GM21737 (cell line): ENCODE measurements around the gene PDE3B.
"Not testable (repeated sequence)": the region's sequence is repeated elsewhere in the genome, so short reads cannot be mapped to it uniquely, and the experiment has no call there.

Experiments used
- ATAC-seq: cut with Tn5 transposase; IDR thresholded peaks from one replicate; pipeline ENCODE4 v1.9.1; 2021; ENCODE audit warnings: mild to moderate bottlenecking, moderate library complexity; ENCODE audit not compliant: unreplicated experiment

The PDE3B gene

DNA sequence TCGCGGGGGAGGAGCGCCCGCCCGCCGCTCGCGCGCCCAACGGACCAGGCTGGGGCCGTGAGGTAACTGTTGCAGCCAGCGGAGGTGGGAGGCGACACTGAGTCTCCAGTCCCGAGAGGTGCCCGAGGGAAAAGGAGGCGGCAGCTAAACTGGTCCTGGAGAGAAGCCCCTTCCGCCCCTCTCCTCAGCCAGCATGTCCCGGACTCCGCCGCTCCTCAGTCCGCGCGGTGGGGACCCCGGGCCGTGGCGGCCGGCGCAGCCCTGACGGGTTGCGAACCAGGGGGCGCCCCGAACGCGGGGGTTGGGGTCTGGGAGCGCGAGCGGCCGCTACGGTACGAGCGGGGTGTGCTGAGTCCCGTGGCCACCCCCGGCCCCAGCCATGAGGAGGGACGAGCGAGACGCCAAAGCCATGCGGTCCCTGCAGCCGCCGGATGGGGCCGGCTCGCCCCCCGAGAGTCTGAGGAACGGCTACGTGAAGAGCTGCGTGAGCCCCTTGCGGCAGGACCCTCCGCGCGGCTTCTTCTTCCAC is at the start of gene PDE3B:
TSS of gene PDE3B (plus strand) at position 108 of the 529 bp plus-strand sequence. CDS start at position 380, 272 bp downstream.
- peak; percentile 78 for ATAC-seq

DNA sequence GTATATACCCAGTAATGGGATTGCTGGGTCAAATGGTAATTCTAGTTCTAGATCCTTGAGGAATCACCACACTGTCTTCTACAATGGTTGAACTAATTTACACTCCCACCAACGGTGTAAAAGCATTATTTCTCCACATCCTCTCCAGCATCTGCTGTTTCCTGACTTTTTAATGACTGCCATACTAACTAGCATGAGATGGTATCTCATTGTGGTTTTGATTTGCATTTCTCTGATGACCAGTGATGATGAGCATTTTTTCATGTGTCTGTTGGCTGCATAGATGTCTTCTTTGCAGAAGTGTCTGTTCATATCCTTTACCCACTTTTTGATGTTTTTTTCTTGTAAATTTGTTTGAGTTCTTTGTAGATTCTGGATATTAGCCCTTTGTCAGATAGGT is 48.3 kb upstream of the PDE3B start:
- ATAC-seq = not testable (repeated sequence)

DNA sequence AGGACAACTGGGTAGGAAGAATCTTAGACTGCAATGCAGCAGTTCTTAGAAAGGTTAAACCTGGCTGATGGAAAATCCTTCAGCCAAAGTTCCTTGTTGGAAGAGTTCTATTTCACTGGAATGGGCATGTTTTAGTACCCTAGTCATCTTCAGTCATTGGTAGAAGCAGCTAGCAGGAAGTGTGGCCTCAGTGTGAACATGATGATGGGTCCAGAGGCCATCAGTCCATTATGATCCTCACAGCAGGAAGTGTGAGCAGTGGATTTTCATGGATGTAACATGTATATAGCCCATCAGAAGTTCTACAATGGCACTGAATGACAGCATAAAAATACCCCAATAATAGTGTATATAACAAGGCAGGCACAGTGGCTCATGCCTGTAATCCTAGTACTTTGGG is 35.9 kb upstream of the PDE3B start:
- ATAC-seq = no peak

DNA sequence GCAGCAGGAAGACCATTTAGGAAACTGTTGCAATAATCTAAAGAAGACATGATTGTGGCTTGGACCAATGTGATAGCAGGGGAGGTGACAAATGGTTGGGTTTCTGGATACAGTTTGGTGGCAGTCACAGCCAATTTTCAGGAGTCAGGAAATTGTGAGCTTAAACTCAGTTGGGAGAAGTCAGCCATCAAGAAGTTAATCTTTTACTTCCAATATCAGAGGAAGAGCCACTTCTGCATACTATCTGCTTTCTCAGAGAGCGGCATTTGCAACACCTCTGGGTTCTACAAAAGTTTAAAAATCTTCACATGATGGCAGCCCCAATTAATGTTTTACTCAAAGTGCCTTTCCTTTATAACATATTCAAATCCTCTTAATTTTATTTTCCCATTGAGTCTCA is 33.7 kb upstream of the PDE3B start:
- ATAC-seq = no peak

DNA sequence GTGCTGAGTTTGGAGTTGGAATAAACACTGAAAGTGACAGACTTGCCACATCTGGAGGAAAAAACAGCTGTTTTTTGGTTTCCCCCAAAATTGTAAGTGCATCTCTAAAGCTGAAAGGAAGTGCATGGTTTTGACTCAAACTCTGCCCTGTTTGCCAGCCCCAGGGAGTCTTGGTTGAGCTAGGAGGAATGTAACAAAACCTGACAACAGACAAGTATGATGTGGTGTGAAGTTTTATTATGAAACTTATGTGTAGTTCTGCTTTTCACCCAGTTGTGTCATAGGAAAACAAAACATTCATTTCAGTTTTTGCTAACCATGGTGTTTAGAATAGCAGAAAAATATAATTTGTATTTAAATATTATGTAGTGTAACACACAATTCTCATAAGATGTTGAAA is 31.7 kb upstream of the PDE3B start:
- no peak for ATAC-seq

DNA sequence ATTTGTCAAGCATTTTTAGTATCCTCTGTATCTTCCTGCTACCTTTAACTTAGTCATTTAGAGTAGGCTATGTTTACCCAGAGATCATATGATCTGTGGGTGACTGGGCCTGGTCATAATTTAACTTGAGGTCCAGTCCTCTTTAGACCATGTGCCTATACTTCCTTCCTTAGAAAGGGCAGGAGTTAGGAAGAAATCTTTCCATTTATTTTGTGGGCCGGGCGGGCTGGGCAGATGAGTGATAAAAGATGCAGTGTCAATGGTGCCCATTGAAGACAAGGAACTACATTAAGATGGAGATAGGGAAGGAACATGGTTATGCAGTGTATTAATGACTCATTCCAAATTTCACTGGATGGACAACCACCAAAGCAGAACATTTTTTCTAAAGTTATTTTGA is 30.9 kb upstream of the PDE3B start:
- ATAC-seq = no peak

DNA sequence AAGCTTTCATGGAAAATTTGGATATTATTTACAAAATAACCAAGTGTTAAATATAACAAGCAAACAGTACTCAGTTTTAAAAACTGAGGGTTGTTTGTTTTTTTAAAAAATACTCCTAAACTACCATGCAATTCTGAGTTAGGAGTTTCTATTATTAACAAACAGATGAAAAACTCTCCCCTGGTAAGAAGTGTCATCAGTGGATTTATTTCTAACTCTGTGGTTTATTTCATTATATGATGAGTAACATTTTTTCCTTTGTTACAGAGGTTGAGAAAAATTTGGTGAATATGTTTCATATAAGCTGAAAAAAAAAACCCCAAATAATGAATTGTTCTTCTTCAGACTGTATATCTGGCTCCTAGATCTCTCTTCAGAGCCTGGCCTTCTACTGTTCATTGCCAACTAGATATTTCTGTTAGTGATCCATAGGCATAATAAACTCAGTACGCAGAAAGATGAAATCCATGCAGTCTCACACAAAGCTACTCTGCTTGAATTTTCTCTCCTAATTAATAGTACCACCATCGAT is 29.4 kb upstream of the PDE3B start:
- ATAC-seq = no peak

DNA sequence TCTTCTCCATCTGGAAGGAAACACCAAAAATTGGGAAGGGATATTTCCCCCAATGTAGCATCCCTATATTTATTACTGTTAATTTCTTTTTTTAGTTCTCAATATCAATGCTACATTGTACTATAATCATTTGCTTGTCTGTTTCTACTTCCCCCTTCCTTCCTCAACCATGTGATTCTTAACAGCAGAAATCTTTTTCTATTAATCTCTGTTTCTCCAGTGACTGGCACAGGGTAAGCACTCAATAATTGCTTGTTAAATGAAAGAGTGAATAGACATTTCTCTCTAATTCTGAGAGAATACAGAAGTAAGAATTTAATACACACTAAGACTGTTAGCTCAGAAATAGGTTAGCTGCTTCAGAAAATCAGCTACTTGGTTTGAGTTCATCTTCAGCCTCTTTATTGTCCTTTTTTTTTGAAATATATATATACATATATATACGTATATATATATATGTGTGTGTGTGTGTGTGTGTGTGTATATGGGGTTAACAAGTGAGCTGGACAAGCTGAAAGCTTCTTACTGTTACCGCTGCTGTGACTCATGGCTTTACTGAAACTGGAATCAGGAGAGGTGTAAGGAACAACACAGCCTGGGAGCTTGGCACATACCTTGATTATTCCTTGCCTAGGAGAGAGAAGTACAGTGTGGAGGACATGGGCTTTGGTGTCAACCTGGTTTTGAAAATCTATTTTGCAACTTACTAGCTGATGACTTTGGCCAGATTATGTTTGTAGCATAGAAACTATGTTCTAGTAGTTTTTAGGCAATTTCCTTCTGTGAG is 26.2 kb upstream of the PDE3B start:
- ATAC-seq = no peak

DNA sequence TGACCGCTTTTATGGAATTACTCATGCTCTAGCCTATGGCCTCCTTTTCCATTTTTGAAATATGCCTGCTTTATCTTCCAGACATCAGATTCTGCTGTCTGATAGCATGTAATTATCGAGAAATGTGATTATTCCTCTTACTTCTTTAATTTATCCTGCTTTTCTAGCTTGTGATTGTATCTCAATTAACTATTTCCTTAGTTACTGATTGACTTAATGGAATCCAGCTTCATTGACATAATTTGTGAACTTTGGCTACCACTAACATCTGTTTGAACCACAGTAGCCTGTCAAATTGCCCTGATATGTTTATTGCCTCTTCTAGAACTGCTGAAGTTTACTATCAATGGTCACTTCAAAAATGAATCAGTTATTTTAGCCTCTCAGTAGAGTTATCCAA is 25.5 kb upstream of the PDE3B start:
- ATAC-seq = no peak

DNA sequence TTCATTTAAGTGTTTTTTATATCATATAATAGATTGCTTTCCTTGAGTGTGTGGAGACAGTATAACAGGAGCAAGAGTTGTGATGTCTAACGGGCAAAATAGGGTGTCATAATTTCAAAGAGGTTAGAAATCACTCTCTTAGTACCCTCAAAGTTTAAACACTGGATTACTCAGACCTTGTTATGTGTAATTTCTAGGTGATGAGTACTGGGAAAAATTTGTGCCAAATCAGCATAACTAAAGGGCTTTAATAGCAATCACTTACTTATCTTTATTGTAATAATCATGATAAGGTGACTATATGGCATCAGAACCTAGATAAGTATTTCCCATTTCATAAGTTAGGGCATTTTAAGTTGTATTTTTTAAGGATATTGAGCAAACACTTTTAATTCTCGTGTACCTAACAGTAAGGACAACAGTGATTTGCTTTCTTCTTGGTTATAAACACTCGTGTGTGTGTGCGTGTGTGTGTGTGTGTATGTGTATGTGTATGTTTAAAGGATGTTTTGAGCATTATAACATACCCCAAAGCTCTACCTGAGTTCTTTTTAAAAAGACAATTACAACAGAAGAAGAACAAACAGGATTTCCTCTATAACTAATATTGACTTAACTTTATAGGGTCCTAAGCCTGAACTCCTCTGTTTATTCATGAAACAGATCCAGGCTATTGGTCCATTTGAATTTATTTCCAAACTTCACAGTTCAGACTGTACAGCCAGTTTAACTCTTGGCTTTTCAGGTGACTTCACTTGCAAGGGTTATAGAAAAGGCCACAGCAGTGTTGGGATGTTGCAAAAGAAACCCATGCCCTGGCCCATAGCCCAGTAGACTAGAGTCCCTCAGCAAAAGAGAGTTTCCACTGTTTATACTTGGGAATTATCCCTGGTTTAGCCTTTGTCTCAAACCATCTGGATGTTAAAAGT is 23.7 kb upstream of the PDE3B start:
- ATAC-seq = no peak

DNA sequence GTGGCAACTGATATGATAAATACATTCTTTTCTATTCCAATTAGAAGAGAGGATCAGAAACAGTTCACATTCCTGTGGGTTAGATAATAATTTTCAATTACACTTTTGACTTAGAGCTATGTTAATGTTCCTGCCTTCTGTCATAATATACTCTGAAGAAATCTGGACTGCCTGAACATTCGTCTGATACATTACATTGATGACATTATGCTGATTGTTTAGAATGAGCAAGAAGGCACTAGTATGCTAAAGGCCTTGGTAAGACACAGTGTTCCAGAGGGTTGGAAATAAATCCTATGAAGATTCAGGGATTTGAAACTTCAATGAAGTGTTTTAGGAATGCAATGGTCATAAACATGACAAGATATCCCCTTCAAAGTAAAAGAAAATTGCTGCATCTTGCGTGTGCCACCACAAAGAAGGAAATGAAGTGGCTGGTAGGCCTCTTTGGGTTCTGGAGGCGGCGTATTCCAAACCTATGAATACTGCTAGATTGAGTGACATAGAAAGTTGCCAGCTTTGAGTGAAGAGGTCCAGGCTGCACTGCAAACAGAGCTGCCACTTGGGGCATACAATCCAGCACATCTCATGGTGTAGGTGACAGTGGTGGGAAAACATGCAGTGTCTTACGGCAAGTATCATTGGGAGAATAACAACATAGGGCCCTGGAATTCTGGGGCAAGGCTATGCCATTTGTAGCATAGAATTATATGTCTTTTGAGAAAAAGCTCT is 21.2 kb upstream of the PDE3B start:
- no peak for ATAC-seq

DNA sequence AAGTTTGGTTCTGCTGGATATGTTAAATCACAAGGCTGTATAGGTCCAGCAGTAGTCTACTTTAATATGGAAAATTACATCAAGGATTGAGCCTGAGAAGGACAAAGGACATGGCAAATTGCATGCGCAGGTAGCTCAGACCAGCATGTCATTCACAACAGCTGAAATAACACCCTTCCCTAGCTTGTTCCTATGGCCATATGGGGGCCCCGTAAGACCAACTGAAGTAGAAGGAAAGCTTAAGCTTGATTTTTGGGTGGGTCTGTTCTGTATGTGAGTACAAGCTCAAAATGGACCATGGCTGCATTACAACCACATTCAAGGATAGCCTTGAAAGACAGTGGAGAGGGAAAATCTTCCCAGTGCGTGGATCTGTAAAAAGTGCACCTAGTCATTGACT is 20.6 kb upstream of the PDE3B start:
- ATAC-seq = no peak

DNA sequence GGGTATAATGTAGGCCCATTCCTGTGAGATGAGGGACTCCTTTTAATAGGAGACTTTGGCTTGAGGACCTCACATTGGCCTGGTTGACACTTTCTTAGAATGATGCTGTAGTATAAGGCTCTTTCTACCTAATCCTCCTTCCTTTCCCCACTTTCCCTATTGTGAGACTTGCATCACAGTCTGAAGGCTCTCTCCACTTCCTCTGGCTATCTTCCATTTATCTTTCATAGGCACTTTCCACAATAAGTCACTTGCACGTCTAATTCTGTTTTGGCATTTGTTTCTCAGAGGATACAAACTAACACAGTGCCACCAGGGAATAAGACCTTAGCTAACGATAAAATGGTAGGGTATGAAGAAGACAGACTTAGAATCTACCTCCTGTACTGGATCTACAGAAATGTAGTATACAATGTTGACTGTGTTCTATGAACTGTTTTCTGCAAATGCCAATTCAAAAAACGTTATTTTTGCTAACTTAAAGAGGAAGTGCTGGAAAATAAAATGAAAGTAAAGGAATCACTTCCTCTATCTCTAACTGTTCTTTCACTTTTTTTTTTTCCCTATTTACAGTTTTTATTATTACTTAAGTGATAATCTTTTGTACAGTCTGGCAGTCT is 17.9 kb upstream of the PDE3B start:
- ATAC-seq = no peak

DNA sequence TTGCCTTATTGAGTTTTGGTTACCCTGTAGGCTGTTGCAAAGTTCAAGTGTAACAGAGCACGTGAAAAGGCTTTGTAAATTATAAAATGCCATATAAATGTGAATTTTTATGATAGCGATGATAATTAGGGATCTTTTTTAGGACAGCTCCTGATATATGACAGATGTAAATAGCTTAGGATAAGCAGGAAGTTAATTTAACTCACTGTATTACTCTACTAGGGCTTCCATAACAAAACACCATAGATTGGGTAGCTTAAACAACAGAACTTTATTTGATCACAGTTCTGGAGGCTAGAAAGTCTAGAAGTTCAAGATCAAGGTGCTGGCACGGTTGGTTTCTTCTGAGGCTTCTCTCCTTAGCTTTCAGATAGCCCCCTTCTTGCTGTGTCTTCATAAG is 17.0 kb upstream of the PDE3B start:
- ATAC-seq = no peak

DNA sequence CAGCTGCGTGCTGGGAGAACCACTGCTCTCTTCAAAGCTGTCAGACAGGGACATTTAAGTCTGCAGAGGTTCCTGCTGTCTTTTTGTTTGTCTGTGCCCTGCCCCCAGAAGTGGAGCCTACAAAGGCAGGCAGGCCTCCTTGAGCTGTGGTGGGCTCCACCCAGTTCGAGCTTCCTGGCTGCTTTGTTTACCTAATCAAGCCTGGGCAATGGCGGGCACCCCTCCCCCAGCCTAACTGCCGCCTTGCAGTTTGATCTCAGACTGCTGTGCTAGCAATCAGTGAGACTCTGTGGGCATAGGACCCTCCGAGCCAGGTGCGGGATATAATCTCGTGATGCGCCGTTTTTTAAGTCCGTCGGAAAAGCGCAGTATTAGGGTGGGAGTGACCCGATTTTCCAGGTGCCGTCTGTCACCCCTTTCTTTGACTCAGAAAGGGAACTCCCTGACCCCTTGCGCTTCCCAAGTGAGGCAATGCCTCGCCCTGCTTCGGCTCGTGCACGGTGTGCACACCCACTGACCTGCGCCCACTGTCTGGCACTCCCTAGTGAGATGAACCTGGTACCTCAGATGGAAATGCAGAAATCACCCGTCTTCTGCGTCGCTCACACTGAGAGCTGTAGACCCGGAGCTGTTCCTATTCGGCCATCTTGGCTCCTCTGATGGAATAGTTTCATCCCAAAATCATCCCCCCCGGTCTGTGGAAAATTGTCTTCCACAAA is 9.9 kb upstream of the PDE3B start:
- ATAC-seq = not testable (repeated sequence)

DNA sequence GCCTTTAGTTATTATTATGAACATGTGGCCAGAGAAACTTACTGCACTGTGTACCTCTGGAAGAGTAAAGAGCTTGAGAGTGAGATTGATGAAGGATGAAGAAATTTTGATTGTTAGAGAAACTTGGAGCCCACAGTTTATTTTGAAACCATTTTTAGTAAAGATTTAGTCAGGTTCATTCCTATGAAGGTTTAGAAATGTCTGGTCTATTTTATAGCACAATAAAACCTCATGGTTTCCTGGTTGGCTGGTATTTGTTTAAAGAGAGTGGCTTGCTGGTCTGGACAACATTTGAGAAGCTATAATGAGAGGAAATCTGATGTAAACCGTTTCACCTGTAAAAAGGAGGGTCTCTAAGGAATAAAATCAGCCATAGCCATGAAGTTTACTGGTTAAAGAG is 8.8 kb upstream of the PDE3B start:
- no peak for ATAC-seq

DNA sequence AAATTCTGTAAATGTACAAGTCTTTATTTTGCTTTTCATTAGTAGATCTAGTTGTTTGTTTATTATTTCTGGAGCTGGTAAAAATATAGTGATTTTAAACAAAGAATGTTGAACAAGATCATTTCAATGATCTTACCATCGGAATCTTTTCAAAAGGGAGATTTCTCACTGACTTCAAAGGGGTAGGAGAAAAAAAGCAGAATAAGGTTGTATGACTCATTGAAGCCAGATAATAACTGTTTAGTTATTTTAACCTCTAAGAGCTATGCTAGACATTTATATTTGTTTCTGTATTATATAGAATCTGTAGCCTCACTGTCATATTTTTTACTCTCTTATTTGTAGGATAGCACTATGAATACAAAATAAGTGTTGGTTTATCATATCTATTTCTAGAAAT is 8.1 kb upstream of the PDE3B start:
- no peak for ATAC-seq

DNA sequence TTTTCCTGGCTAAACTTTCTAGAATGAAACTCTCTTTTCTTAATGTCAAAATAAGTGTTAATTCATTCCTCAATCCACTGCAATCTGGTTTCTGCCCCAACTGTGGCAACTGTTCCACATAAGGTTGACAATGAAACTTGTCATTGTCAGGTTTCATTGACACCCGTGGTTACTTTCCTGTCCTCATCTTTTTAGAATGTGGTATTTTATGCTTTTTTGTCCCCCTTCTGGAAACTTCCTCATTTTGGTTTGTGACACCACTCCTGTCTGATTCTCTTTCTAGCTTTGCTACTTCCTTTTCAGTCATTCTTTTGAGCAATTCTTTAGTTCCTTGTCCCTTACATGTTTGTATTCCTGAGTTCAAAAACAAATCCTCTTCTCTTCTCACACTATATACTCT is 7.5 kb upstream of the PDE3B start:
- ATAC-seq = no peak

DNA sequence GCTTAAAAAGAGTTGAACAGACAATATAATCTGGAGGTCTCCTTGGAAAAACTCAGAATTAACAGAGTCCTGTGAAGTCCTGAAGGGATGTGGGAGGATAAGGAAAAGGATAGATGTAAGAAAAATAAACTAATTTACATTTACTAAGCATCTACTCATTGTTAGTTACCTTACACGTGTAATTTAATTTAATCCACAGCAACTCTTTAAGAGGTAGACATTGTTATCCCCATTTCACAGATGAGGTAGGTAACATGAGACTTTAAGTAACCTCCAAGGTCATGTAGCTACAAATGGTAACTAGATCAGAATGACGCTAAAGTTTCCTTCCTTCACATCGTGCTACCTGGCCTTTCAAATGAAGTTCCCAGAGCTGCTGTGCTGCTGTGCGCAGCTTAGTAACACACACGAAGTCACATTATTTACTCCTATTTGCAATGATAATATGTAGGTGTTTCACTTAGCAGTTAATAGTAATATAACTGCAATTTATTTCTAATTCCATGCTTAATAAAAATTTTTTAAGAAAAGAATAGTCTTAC is 5.7 kb upstream of the PDE3B start:
- ATAC-seq = no peak

DNA sequence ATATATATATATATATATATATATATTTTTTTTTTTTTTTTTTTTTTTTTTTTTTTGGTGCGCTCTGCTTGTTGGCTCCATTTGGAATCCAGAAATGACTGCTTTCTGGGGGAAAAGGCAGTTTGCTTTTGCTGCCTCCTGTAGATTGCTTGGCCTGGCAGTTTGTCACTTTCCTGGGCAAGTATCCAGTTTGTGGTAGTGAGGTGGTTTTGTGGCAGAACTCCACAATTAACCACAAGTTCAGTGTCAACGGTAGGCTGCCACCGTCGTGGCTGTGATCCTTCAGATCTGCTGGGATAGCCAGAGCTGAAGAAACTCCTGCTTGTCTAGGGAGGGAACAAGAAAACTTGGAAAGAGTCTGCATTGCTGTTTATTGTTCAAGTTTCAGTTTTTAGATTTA is 5.0 kb upstream of the PDE3B start:
- no peak for ATAC-seq
